H1 (cell line): Measurements from ENCODE around the gene PIGBOS1.

Experiments
- BACH1 ChIP-seq: IDR thresholded peaks from 2 replicates; pipeline ENCODE4 v1.6.1; 2012; ENCODE audit warnings: low read length, improper control_type of control experiment
- BCL11A ChIP-seq, 2 experiments: IDR thresholded peaks; one replicate each; pipeline ENCODE4 v1.6.1; 2011; ENCODE audit warnings: low read depth in 2 of 2, low read length in 2 of 2, mild to moderate bottlenecking in 2 of 2
- CEBPB ChIP-seq: IDR thresholded peaks from 2 replicates; pipeline ENCODE4 v1.6.1; 2012; ENCODE audit warnings: low read depth, low read length
- CTCF ChIP-seq, 3 experiments: IDR thresholded peaks; 1 replicate in 2 of 3; 2 replicates in 1 of 3; pipeline versions ENCODE4 v1.5.1 to v1.6.1; 2011; ENCODE audit warnings: low read length in 3 of 3, mild to moderate bottlenecking in 3 of 3, inconsistent platforms in 2 of 3, low read depth in 1 of 3, moderate library complexity in 1 of 3; ENCODE audit not compliant: insufficient read depth in 1 of 3; ENCODE audit errors: control extremely low read depth in 1 of 3
- EP300 ChIP-seq, 2 experiments: IDR thresholded peaks; 1 replicate in 1 of 2; 2 replicates in 1 of 2; pipeline ENCODE4 v1.6.1; 2011 to 2012; ENCODE audit warnings: low read depth in 2 of 2, low read length in 2 of 2, mild to moderate bottlenecking in 2 of 2, borderline replicate concordance in 1 of 2, inconsistent platforms in 1 of 2, moderate library complexity in 1 of 2
- EZH2 ChIP-seq: fragments of 200-600 bp; sonication (generic); IDR thresholded peaks from 2 replicates; pipeline ENCODE4 v1.7.1; 2012; ENCODE audit warnings: low read depth, mild to moderate bottlenecking, moderate library complexity, low read length, inconsistent platforms; ENCODE audit not compliant: severe bottlenecking
- GABPA ChIP-seq: IDR thresholded peaks from 2 replicates; pipeline ENCODE4 v1.6.1; 2011; ENCODE audit warnings: mild to moderate bottlenecking, low read length, moderate library complexity, borderline replicate concordance; ENCODE audit not compliant: insufficient read depth
- GTF2F1 ChIP-seq: IDR thresholded peaks from 2 replicates; pipeline ENCODE4 v1.6.1; 2012; ENCODE audit warnings: low read depth, low read length, improper control_type of control experiment, borderline replicate concordance
- JUND ChIP-seq: IDR thresholded peaks from 2 replicates; pipeline ENCODE4 v1.6.1; 2011; ENCODE audit warnings: mild to moderate bottlenecking, improper control_type of control experiment, low read length
- MAFK ChIP-seq: IDR thresholded peaks from 2 replicates; pipeline ENCODE4 v1.6.1; 2012; ENCODE audit warnings: low read depth, mild to moderate bottlenecking, improper control_type of control experiment, low read length
- NRF1 ChIP-seq: IDR thresholded peaks from 2 replicates; pipeline ENCODE4 v1.6.1; 2011; ENCODE audit warnings: mild to moderate bottlenecking, low read depth, low read length, improper control_type of control experiment
- POLR2A ChIP-seq, 2 experiments: IDR thresholded peaks; 1 replicate in 1 of 2; 2 replicates in 1 of 2; pipeline ENCODE4 v1.6.1; 2011; ENCODE audit warnings: low read depth in 2 of 2, low read length in 2 of 2, mild to moderate bottlenecking in 2 of 2; ENCODE audit errors: control extremely low read depth in 1 of 2
- SAP30 ChIP-seq: fragments of 300-600 bp; sonication (generic); IDR thresholded peaks from 2 replicates; pipeline ENCODE4 v1.7.1; 2012; ENCODE audit warnings: low read length, moderate library complexity, mild to moderate bottlenecking, inconsistent platforms; ENCODE audit not compliant: insufficient read depth, insufficient replicate concordance
- YY1 ChIP-seq: IDR thresholded peaks from 2 replicates; pipeline ENCODE4 v1.6.1; 2011; ENCODE audit warnings: low read depth, mild to moderate bottlenecking, low read length

- TF ChIP-seq CTCF (IDR thresholded peaks at IDR 0.05; ENCODE audit: control extremely low read depth in 1 of 3, insufficient read depth in 1 of 3, low read depth in 1 of 3, low read length in 3 of 3) (no peak), POLR2A (IDR thresholded peaks at IDR 0.05; ENCODE audit: control extremely low read depth in 1 of 2, low read depth in 2 of 2, low read length in 2 of 2) (no peak), EZH2 (no peak), JUND (no peak), GTF2F1 (no peak), NRF1 (no peak), MAFK (no peak), BCL11A (IDR thresholded peaks at IDR 0.05; ENCODE audit: low read depth in 2 of 2, low read length in 2 of 2) (no peak), EP300 (IDR thresholded peaks at IDR 0.05; ENCODE audit: borderline replicate concordance in 1 of 2, low read depth in 2 of 2, low read length in 2 of 2) (no peak), BACH1 (no peak), GABPA (no peak), CEBPB (no peak), YY1 (no peak), SAP30 (no peak)
Measured at GRCh38 chr15:55279100-55279745, 39.7 kb downstream of the PIGBOS1 start.
